GM19025 (cell line): ENCODE data around the gene STX7.
A peak's percentile ranks its signal among the peaks of the same experiment; 100 is the strongest.
"Not testable (repeated sequence)": the region's sequence is repeated elsewhere in the genome, so short reads cannot be mapped to it uniquely, and the experiment has no call there.

Source experiments
- ATAC-seq: cut with Tn5 transposase; IDR thresholded peaks from one replicate; pipeline ENCODE4 v1.9.1; 2021; ENCODE audit warnings: mild to moderate bottlenecking, low read depth, moderate library complexity; ENCODE audit not compliant: unreplicated experiment

Gene STX7, protein sequence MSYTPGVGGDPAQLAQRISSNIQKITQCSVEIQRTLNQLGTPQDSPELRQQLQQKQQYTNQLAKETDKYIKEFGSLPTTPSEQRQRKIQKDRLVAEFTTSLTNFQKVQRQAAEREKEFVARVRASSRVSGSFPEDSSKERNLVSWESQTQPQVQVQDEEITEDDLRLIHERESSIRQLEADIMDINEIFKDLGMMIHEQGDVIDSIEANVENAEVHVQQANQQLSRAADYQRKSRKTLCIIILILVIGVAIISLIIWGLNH

DNA sequence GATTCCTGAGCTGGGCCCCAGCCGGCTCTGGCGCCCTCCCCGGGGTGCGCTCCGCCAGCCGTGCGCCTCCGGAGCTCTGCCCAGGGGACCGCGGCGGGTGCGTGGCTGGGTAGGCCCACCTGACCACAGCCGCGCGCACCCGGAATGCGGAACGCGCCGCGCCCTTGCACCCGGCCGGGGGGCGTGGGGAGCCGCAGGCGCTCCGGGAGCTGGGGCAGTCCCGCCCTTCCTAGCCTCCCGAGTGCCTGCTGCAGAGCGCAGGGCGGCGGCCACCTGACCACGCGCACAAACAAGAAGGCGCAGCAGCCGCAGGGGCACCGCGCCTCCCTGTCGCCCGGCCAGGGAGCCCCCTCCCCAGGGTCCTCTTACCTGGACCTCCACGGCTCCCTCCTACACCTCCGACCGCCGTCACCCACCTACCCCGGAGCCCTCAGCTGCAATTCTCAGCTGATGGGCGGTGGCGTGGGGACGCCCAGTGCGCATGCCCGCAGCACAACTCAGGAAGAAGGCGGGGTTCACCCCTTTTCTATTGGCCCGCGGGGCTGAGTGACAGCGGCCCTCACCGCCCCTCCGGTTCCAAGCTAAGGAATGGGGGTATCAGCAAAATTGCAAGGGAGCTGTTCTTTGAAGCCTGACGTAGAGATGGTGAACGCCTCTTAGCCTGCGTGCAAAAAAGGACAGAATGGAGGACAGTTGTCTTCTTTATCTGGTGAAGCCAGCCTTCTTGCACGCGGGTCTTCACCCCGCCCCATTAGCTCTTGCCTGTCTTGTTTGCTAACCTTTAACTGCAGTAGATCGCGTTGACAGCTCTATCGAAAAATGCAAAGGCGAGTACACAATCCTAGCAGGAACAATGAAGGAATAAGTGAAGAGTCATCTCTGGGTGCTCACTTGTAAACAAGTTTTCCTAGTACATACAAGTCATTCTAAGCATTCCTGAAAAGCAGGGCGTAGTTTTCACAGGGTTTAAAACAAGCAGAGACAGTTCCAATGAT is at the start of gene STX7:
STX7 (minus strand) TSS at position 479 of the 995 bp plus-strand sequence. CDS start 9,586 bp downstream, outside the sequence.
- peak; percentile 89 for ATAC-seq

DNA sequence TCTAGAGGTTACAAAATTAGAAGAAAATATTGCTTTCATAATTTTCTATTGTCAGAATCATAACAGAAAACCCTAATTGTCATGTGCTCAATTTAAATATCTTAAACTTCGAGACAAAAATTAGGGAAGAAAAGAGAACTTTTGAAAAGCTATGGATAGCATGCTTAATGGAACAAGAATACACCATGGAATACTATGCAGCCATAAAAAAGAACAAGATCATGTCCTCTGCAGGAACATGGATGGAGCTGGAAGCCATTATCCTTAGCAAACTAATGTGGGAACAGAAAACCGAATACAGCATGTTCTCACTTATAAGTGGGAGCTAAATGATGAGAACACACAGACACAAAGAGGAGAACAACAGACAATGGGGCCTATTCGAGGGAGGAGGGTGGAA is 47.2 kb upstream of the STX7 start:
- not testable (repeated sequence) for ATAC-seq

DNA sequence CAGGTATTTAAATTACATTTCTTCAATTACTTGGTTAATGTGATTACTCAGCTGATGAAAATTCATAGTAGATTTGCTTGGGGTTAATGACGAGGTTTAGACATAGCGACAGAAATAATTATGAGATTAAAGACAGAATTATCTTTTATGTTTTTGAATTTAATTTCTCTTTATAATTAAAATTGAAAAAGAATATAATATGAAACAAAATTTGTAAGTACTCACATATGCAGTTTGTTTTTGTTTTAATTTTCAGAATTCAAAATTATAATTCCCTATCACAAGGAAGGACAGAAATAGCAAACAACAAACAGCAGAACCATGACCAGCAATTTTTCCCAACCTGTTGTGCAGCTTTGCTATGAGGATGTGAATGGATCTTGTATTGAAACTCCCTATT is 39.5 kb upstream of the STX7 start, which contains the start of gene TAAR8:
TAAR8 (plus strand) TSS at position 301 of the 400 bp plus-strand sequence; CDS start at position 322, 21 bp downstream.
- ATAC-seq: no peak

DNA sequence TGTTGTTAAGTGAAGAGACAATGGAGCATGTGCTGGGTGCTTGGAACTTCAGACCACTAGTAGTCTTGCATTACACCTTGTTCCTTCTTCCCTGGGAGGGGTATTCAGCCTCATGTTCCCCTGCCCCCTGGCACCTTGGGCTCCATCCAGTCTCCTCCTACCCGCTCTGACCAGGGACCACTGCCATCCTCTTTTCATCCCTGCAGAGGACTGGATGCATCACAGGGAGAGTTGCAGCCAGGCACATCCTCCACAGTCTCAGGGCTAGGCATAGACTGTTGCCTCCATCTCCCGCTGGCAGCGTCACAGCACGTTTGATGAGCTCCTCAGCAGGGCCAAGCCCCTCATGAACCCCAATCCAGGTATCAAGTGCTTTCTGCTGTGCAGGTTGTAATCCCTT is 38.3 kb upstream of the STX7 start:
- no peak for ATAC-seq

DNA sequence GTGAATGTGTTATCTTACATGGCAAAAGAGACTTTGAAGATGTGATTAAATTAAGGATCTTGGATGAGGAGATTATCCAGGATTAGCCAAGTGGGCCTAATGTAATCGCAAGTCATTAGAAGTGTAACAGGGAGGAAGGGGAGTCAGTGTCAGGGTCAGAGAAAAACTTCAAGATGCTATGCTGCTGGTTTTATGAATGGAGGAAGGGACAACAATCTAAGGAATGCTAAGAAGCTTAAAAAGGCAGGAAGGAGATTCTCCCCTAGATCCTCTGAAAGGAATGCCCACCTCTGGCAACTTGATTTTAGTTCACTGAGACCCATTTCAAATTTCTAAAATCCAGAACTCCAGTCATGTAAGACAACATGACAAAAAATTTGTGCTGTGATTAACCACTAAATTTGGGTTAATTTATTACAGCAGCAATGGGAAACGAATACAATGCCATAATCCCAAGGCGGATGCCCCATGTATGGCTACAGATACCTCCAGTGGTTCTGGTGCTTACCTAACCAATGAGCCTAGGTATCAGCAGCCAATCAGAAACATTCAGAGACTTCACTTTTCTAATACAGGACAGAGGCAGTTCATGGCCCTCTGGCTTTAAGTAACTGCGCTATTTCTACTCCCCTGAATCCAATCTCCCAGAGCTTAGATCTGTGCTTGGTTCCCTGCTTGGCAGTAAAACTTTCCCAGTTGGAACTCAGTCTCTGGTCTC is 36.0 kb upstream of the STX7 start:
- ATAC-seq: no peak

DNA sequence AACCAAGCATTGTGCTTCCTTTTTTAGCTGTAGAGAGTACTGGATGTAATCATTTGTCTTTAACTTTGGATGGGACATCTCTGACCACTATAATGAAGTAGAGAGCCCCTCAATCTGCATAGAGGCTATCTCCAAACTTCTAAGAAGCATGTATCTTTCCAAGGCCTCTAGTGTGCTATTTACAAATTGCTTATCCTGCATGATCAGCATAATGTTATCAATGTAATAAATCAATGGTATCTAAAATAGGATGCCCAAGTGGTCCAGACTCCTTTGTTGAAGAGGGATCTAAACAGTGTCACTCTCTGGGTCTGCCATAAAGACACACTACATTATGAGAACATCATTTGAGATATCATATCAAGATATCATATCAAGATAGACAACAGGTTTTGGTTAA is 31.9 kb upstream of the STX7 start:
- no peak for ATAC-seq

DNA sequence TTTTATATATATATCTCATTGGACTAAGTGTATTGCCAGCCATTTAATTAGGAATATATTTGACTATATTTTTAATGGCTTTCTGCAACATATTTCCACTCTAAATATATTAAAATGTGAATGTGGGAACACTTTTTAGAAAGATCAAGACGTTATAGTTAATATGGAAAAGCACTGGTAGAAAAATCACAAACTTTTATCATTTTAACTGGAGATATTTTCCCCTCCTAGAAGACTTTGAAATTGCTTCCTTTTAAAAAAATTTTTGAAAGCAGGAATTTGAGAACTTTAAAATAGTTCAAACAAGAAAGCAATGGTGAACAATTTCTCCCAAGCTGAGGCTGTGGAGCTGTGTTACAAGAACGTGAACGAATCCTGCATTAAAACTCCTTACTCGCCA is 25.1 kb upstream of the STX7 start, which contains the start of gene TAAR9:
TAAR9 (plus strand) TSS at position 301 of the 400 bp plus-strand sequence; CDS start at position 314, 13 bp downstream.
- ATAC-seq: no peak

DNA sequence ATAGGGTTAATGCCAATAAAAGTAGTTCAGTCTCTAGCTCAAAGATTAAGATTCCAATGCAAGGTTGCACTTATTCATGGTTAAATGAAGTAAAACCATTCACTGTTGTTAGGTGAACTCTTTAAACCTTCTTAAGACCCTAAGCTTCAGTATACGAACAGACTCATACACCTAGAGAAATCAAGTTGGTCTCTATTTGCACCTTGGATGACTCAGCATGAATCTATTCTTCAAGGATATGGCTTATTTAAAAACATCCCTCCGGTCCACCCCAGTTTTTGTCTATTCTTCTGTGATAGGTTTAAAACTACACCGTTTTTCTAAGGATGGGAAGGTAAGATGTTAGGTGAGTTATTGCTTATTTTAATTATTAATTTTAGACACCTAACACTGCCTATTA is 24.2 kb upstream of the STX7 start:
- no peak for ATAC-seq

DNA sequence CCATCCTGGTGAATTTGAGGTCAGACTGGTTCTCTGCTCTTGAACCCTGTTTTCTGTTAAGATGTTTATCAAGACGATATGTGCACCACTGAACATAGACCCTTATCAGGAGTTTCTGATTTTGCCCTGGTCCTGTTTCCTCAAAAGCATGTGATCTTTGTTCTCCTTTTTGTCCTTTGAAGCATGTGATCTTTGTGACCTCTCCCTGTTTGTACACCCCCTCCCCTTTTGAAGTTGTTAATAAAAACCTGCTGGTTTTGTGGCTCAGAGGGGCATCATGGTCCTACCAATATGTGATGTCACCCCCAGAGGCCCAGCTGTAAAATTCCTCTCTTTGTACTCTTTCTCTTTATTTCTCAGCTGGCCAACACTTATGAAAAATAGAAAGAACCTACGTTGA is 21.6 kb upstream of the STX7 start:
- not testable (repeated sequence) for ATAC-seq

DNA sequence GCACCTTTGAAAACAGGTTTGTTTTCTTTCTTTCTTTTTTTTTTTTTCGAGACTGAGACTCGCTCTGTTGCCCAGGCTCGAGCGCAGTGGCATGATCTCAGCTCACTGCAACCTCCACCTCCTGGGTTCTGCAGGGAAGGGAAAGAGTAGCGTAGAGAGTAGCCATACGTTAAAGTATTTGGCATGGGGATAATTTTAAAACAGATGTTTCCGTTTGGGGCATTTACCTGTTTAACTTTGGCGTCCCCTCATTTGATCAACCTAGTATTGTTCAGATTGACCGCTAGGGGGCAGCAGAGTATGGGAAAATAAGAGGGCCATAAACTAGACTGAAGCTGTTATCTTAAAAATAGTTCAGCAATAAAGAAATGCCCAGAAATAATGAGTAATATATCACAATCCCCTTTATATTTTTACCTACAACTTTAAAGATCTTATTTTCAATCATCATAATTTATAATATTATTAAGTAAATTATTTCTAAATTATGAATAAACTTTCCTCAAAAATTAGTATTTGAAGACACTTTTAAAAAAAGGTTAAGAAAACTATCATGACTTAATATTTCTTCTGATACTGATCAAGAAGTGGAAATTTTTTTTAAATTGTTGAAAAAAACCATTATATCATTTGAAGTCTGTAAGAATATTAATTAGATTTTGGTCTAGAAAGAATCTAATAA is 17.5 kb upstream of the STX7 start:
- ATAC-seq: peak; percentile 80

DNA sequence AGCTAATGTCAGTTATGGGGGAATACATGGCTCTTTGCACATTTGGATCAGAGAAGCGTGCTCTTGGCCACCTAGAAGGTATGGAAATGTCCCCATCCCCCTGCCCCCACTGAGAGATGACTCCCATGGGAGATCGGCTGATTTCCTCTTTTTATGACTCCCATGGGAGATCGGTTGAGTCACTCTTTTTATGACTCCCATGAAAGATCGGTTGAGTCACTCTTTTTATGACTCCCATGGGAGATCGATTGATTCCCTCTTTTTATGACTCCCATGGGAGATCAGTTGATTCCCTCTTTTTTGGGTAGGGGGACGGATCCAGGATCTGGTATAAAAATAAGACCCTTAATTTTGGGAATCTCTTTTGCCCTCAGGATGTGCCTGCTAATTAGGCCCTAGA is 14.9 kb upstream of the STX7 start:
- ATAC-seq: no peak

DNA sequence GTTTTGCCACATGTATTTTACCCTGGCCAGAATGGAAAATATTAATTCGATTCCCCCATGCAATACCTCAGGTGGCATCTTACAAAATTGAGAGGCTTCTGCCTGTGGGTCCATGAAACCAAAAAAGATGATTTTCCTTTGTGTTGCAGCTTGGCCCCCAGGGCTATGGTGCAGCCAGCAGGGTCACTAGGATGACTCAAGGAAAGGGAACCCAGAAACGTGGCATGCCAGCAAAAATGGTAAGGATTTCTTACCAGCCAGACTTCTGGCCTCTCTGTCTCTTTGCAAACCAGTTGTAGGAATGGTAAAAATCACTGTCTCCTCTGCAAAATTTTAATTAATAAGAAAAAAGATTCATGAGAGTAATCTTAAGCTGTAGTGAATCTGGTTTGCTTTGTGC is 13.5 kb upstream of the STX7 start:
- no peak for ATAC-seq

DNA sequence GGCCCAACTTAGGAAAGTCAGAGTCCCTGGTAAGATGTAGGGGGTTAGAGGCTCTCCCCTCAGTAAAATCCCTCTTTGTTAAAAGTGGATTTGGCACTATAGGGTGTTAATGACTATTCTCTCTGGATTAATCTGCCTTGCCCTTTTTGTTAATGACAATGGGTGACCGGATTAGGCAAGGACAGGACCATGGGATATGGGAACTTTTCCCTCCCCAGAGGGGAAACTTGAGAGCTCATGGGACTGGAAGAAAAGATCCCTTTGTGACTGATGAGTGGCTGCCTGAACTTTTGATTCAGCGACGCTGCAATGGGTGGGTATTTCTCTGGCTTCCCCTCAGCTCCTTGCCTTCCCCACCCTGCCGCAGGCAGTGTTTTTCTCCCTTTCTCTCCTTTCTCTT is 12.9 kb upstream of the STX7 start:
- no peak for ATAC-seq

DNA sequence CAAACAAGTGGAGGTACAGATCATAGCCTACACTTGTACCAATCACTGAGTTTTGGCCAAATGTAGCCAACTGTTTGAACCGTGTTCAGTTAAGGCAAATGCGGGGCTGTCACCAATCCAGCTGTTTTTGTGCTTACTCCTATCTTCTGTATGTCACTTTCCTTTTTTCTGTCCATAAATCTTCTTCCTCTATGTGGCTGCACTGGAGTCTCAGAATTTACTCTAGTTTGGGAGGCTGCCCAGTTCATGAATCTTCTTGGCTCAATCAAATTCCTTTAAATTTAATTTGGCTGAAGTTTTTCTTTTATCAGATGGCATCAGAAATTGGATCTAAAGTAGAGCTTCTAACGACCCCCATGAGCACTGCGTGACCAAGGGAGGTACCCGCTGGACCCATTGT is 11.7 kb upstream of the STX7 start:
- ATAC-seq: no peak

DNA sequence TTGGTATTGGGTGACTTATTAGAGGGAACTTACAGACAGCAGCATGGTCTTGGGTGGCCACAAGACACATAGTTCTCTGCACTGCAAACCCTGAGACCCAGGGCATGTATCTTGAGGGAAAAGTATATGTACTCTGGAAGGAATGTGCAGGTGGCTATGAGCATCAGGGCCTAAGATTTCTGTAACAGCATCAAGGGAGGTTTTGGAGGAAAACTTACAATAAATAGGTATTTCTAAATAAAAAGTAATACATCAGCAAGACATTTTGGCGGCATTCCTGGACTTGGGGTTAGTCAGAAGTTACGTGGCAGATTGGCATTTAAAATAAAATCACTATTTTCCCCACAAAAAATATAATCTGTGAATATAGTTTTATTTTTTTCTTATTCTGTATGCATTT is 8.0 kb upstream of the STX7 start:
- no peak for ATAC-seq

DNA sequence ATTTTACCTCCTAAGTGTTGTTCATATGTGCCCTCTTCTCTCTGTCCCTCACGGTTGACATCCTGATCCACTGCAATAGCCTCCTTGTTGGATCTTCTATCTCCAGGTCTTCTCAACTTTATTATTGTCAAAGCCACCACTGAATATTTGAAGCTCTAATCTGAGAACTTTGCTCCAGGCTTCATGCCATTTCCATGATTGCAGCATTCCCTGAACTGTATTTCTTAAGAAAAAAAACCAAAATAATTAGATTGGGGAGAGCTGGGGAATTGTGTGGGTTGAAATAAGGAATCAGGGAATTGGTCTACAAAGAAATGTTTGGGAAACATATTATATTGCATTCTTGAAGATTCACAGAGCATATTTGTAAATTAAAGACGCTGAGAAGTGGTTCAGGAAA is 2.5 kb upstream of the STX7 start:
- ATAC-seq: no peak

DNA sequence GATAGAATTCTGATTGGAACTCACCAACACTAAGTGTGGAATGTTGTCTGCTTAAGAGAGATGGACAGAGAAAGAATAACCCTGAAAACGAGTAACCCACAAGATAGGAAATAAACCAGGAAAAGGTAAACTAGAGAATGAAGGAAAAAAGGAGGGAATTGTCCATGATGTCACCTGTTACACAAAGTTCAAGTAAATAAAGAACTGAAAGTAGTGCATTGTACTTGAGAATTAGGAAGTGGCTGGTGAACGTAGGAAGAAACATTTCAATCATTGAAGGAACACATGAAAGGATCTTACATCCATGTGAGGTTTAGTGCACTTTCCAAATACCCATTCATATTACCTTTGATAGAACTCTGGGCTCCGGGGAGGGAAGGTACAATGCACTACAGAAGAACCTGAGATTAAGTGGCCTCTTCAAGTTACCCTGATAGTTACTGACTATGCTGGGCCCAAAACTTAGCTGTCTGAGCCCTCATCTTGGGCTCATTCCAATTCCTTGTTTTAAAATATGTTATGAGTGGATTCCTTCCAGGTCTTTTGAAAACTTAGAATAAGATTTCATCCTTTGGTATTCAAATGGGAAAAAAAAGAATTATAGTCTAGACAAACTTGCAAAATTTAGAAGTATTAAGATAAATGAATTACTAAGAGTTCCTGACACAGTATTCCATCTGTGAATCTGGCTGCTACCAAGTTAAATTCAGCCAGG is 1.1 kb upstream of the STX7 start:
- ATAC-seq: no peak

DNA sequence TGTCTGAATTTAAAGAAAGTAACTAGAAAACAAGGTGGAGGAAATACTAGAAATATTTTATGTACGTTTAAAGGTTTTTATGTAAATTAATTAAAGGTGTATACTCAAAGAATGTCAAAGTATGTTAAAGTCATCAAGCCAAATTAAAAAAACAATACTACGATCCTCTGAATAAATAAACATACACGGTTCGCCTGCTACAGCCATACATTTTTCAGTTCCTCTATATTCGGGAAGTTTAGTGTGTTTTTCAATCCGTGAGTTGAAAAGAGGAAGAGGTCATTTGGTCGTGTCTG is 626 bp downstream of the STX7 start:
- no peak for ATAC-seq

DNA sequence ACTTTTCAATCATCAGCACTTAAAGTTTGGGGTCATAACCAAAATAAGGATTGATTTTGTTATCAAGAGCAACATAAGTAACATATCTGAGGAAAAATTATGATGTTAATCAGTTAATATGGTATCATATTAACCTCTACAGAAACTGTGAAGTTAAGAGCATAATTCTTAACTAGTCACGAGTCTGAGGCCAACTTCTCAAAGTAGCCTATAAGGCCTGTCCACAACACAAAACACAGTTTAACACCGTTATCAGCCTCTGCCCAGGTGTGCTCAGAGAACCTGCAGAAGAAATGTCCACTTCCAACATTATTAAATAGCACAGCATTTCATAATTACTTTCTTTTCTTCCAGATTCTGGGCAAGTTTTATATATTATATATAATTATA is 1.1 kb downstream of the STX7 start:
- no peak for ATAC-seq
